Measurements from ENCODE around the gene NRAP. TPM values are rescaled to one million over a fixed set of nuclear protein-coding genes. Genes with fewer than 3 reads are reported as not detected.

The NRAP gene
- total RNA-seq, 2 donors from 2014 or later: 0.49 to 0.64 TPM

- ATAC-seq: no peak
- no peak for DNase-seq
- intact Hi-C loops (cut with DNase I, micrococcal nuclease): no loop called here
Observed at GRCh38 chr10:113646336-113647201, 17.3 kb downstream of the NRAP start.

- intact Hi-C loops (cut with DNase I, micrococcal nuclease): no loop called here
- ATAC-seq (peak; percentile 81), DNase-seq (peak in 1 of 2 donors; percentile 44)
Observed at GRCh38 chr10:113644185-113645120, 19.4 kb downstream of the NRAP start.

GRCh38 chr10:113643183-113643582 lies 20.7 kb downstream of the NRAP start:
- intact Hi-C loops (cut with DNase I, micrococcal nuclease): no loop called here
- DNase-seq: no peak

GRCh38 chr10:113641702-113642101 lies 22.1 kb downstream of the NRAP start:
- DNase-seq (no peak), ATAC-seq (no peak)
- intact Hi-C loops (cut with DNase I, micrococcal nuclease): no loop called here

More at GRCh38 chr10:113643183-113643582, 20.7 kb downstream of the NRAP start:
- ATAC-seq: peak; percentile 82

GRCh38 chr10:113639966-113640365 lies 23.9 kb downstream of the NRAP start:
- intact Hi-C loops (cut with DNase I, micrococcal nuclease): no loop called here
- DNase-seq (no peak), ATAC-seq (no peak)

- DNase-seq: no peak
- no peak for ATAC-seq
- intact Hi-C loops (cut with DNase I, micrococcal nuclease): no loop called here
Observed at GRCh38 chr10:113631684-113632367, 32.0 kb downstream of the NRAP start.

GRCh38 chr10:113630929-113631533 lies 32.8 kb downstream of the NRAP start:
- DNase-seq: no peak
- ATAC-seq: peak; percentile 61
- intact Hi-C loops (cut with DNase I, micrococcal nuclease): no loop called here

GRCh38 chr10:113628607-113629153 lies 35.2 kb downstream of the NRAP start:
- no peak for DNase-seq
- peak; percentile 65 for ATAC-seq
- intact Hi-C loops (cut with DNase I, micrococcal nuclease): no loop called here

GRCh38 chr10:113627836-113628235 lies 36.0 kb downstream of the NRAP start:
- DNase-seq: no peak
- ATAC-seq: no peak
- intact Hi-C loops (cut with DNase I, micrococcal nuclease): no loop called here

GRCh38 chr10:113626809-113627355 lies 37.0 kb downstream of the NRAP start:
- no peak for DNase-seq
- ATAC-seq: no peak
- intact Hi-C loops (cut with DNase I, micrococcal nuclease): no loop called here

GRCh38 chr10:113625461-113626186 lies 38.2 kb downstream of the NRAP start:
- ATAC-seq (peak; percentile 79), DNase-seq (no peak)
- intact Hi-C loops (cut with DNase I, micrococcal nuclease): no loop called here

- ATAC-seq: no peak
- intact Hi-C loops (cut with DNase I, micrococcal nuclease): no loop called here
- DNase-seq: no peak
Observed at GRCh38 chr10:113622831-113623230, 41.0 kb downstream of the NRAP start.

- DNase-seq: no peak
- intact Hi-C loops (cut with DNase I, micrococcal nuclease): no loop called here
- ATAC-seq: no peak
Observed at GRCh38 chr10:113621799-113622198, 42.0 kb downstream of the NRAP start.

- intact Hi-C loops (cut with DNase I, micrococcal nuclease): no loop called here
- ATAC-seq: no peak
- DNase-seq: no peak
Observed at GRCh38 chr10:113620936-113621335, 42.9 kb downstream of the NRAP start.

- DNase-seq (no peak), ATAC-seq (no peak)
- intact Hi-C loops (cut with DNase I, micrococcal nuclease): no loop called here
Observed at GRCh38 chr10:113620511-113620910, 43.3 kb downstream of the NRAP start.

GRCh38 chr10:113619401-113619800 lies 44.4 kb downstream of the NRAP start:
- no peak for DNase-seq
- intact Hi-C loops (cut with DNase I, micrococcal nuclease): no loop called here
- peak; percentile 13 for ATAC-seq

GRCh38 chr10:113618338-113618737 lies 45.5 kb downstream of the NRAP start:
- no peak for ATAC-seq
- DNase-seq: no peak
- intact Hi-C loops (cut with DNase I, micrococcal nuclease): no loop called here

GRCh38 chr10:113617086-113617485 lies 46.8 kb downstream of the NRAP start:
- DNase-seq (no peak), ATAC-seq (no peak)
- intact Hi-C loops (cut with DNase I, micrococcal nuclease): no loop called here

Measured in left colon (tissue), 2 donors.